Neural progenitor cell (in vitro differentiated cells): ENCODE data around the gene ATP10A. TPM values are rescaled to one million over a fixed set of nuclear protein-coding genes. Genes with fewer than 3 reads are reported as not detected.
A peak's percentile ranks its signal among the peaks of the same experiment; 100 is the strongest.

ENCODE experiments used
- DNase-seq: peaks from one replicate; pipeline ENCODE4 v3.0.0-alpha.2; 2016; ENCODE audit warnings: low spot score
- H2AFZ ChIP-seq: fragments of 200-600 bp; sonication (generic); replicated peaks from 2 replicates; pipeline ENCODE4 v1.6.1; 2016; ENCODE audit warnings: antibody characterized with exemption
- H3F3A ChIP-seq: fragments of 200-600 bp; sonication (generic); 2 replicates; pipeline ENCODE4 v1.6.1; 2016; ENCODE audit warnings: antibody characterized with exemption, low read depth
- H3K27ac ChIP-seq: fragments of 200-600 bp; sonication (generic); 2 replicates; pipeline ENCODE4 v1.5.1; 2016; ENCODE audit warnings: mild to moderate bottlenecking
- H3K27me3 ChIP-seq: fragments of 200-600 bp; sonication (generic); 2 replicates; pipeline ENCODE4 v1.6.1; 2016; ENCODE audit warnings: mild to moderate bottlenecking, moderate library complexity
- H3K36me3 ChIP-seq: fragments of 200-600 bp; sonication (generic); 2 replicates; pipeline ENCODE4 v1.5.1; 2016
- H3K4me1 ChIP-seq: fragments of 200-600 bp; sonication (generic); 2 replicates; pipeline ENCODE4 v1.6.1; 2016; ENCODE audit warnings: mixed run types
- H3K4me2 ChIP-seq: fragments of 200-600 bp; sonication (generic); 2 replicates; pipeline ENCODE4 v1.6.1; 2016
- H3K4me3 ChIP-seq: fragments of 200-600 bp; sonication (generic); 2 replicates; pipeline ENCODE4 v1.5.1; 2016
- H3K79me2 ChIP-seq: fragments of 200-600 bp; sonication (generic); 2 replicates; pipeline ENCODE4 v1.6.1; 2016; ENCODE audit warnings: low read depth
- H3K9ac ChIP-seq: fragments of 200-600 bp; sonication (generic); 2 replicates; pipeline ENCODE4 v1.6.1; 2016
- H3K9me3 ChIP-seq: fragments of 200-600 bp; sonication (generic); 2 replicates; pipeline ENCODE4 v1.5.1; 2016; ENCODE audit warnings: low read depth
- H4K20me1 ChIP-seq: fragments of 200-600 bp; sonication (generic); 2 replicates; pipeline ENCODE4 v1.6.1; 2016; ENCODE audit warnings: low read depth
- H3K27ac Mint-ChIP-seq: 3 replicates; pipeline ENCODE4 v1.8.0; 2021; ENCODE audit warnings: mixed read lengths
- H3K27me3 Mint-ChIP-seq: 2 replicates; pipeline ENCODE4 v1.8.0; 2022; ENCODE audit warnings: low read depth, mild to moderate bottlenecking, inconsistent platforms, moderate library complexity, mixed read lengths; ENCODE audit not compliant: insufficient read depth
- H3K36me3 Mint-ChIP-seq: 3 replicates; pipeline ENCODE4 v1.8.0; 2021; ENCODE audit warnings: mixed read lengths
- H3K4me1 Mint-ChIP-seq: 3 replicates; pipeline ENCODE4 v1.8.0; 2021; ENCODE audit warnings: mixed read lengths
- H3K4me3 Mint-ChIP-seq: 3 replicates; pipeline ENCODE4 v1.8.0; 2021; ENCODE audit warnings: mild to moderate bottlenecking, moderate library complexity, mixed read lengths
- H3K9me3 Mint-ChIP-seq: 3 replicates; pipeline ENCODE4 v1.8.0; 2020; ENCODE audit warnings: mixed read lengths
- CTCF ChIP-seq: fragments of 200-600 bp; sonication (generic); IDR thresholded peaks from 2 replicates; pipeline ENCODE4 v1.5.1; 2017; ENCODE audit warnings: antibody characterized with exemption, mild to moderate bottlenecking
- EZH2 ChIP-seq: fragments of 200-600 bp; sonication (generic); IDR thresholded peaks from 2 replicates; pipeline ENCODE4 v1.6.1; 2017; ENCODE audit warnings: antibody characterized with exemption, mild to moderate bottlenecking, moderate library complexity
- EZH2phosphoT487 ChIP-seq: fragments of 200-600 bp; sonication (generic); IDR thresholded peaks from 2 replicates; pipeline ENCODE4 v1.6.1; 2017; ENCODE audit warnings: antibody characterized with exemption
- total RNA-seq: library from RNA; depleted of rRNA; stranded (reverse); fragments of >200 nt; gene quantifications from 2 replicates; pipeline ENCODE4 v1.2.3, GENCODE V29; 2015; ENCODE audit warnings: low replicate concordance

The ATP10A gene
- total RNA-seq, 1 donor from 2014 or later, result 0.32 TPM

- Histone ChIP-seq H3K9ac (no peak overlapping the region), H3K27ac (no peak overlapping the region), H3K27me3 (no peaks in the 10 kb centered on the region), H3F3A (no peaks in the 10 kb centered on the region), H3K4me3 (no peak overlapping the region), H2AFZ (no peak overlapping the region), H3K9me3 (no peaks in the 10 kb centered on the region), H3K36me3 (no peaks in the 10 kb centered on the region), H3K79me2 (no peaks in the 10 kb centered on the region), H4K20me1 (no peaks in the 10 kb centered on the region), H3K4me2 (no peak overlapping the region), H3K4me1 (no peaks in the 10 kb centered on the region)
- H3K4me3 Mint-ChIP-seq, result no peak overlapping the region
- no peaks in the 10 kb centered on the region for H3K36me3 Mint-ChIP-seq
- DNase-seq, result no peak
- peaks cover 25% of the 10 kb centered on the region for H3K4me1 Mint-ChIP-seq
- H3K27me3 Mint-ChIP-seq, result no peaks in the 10 kb centered on the region
- H3K27ac Mint-ChIP-seq, result peak overlapping the region; percentile 46
- TF ChIP-seq EZH2phosphoT487 (no peak), EZH2 (no peak), CTCF (no peak)
- H3K9me3 Mint-ChIP-seq, result no peaks in the 10 kb centered on the region
Measured at GRCh38 chr15:25785641-25786025, 77.5 kb downstream of the ATP10A start.

GRCh38 chr15:25784876-25785640 lies 78.1 kb downstream of the ATP10A start:
- Mint-ChIP-seq H3K27ac (peak overlapping the region; percentile 39), H3K27me3 (no peaks in the 10 kb centered on the region), H3K4me1 (peaks cover 19% of the 10 kb centered on the region), H3K36me3 (no peaks in the 10 kb centered on the region), H3K4me3 (no peak overlapping the region), H3K9me3 (no peaks in the 10 kb centered on the region)
- no peak overlapping the region for H3K4me3 ChIP-seq
- H3K4me2 ChIP-seq, result no peak overlapping the region
- H3K9ac ChIP-seq, result no peak overlapping the region
- no peaks in the 10 kb centered on the region for H3K9me3 ChIP-seq
- H3F3A ChIP-seq, result no peaks in the 10 kb centered on the region
- H3K36me3 ChIP-seq, result no peaks in the 10 kb centered on the region
- no peaks in the 10 kb centered on the region for H3K79me2 ChIP-seq
- no peaks in the 10 kb centered on the region for H3K27me3 ChIP-seq
- no peak for DNase-seq
- H4K20me1 ChIP-seq, result no peaks in the 10 kb centered on the region
- no peak for TF ChIP-seq EZH2
- no peak for TF ChIP-seq CTCF
- no peak for TF ChIP-seq EZH2phosphoT487
- H3K27ac ChIP-seq, result no peak overlapping the region
- H3K4me1 ChIP-seq, result no peaks in the 10 kb centered on the region
- no peak overlapping the region for H2AFZ ChIP-seq

- H3K9ac ChIP-seq, result no peak overlapping the region
- no peak overlapping the region for H3K4me3 ChIP-seq
- H3K4me2 ChIP-seq, result no peak overlapping the region
- Mint-ChIP-seq H3K4me1 (peaks cover 17% of the 10 kb centered on the region), H3K27me3 (no peaks in the 10 kb centered on the region), H3K36me3 (no peaks in the 10 kb centered on the region), H3K4me3 (no peak overlapping the region), H3K27ac (peak overlapping the region; percentile 12), H3K9me3 (no peaks in the 10 kb centered on the region)
- no peaks in the 10 kb centered on the region for H3K79me2 ChIP-seq
- no peaks in the 10 kb centered on the region for H3K9me3 ChIP-seq
- TF ChIP-seq EZH2, result no peak
- no peak for TF ChIP-seq EZH2phosphoT487
- peak; percentile 74 for TF ChIP-seq CTCF
- no peak overlapping the region for H3K27ac ChIP-seq
- no peaks in the 10 kb centered on the region for H3K36me3 ChIP-seq
- H3K4me1 ChIP-seq, result no peaks in the 10 kb centered on the region
- no peaks in the 10 kb centered on the region for H3F3A ChIP-seq
- H4K20me1 ChIP-seq, result no peaks in the 10 kb centered on the region
- DNase-seq, result peak; percentile 68
- H2AFZ ChIP-seq, result no peak overlapping the region
- H3K27me3 ChIP-seq, result no peaks in the 10 kb centered on the region
Measured at GRCh38 chr15:25783607-25784540, 79.3 kb downstream of the ATP10A start.
